K562 (cell line): ENCODE data around the gene TNFSF9. TPM values are rescaled to one million over a fixed set of nuclear protein-coding genes. Genes with fewer than 3 reads are reported as not detected.

Experiments
- ARID1B ChIP-seq: fragments of 450-650 bp; IDR thresholded peaks from 2 replicates; pipeline ENCODE4 v1.6.1; 2016; ENCODE audit warnings: antibody characterized with exemption, mild to moderate bottlenecking, inconsistent platforms
- CTBP1 ChIP-seq: fragments of 450-650 bp; IDR thresholded peaks from 2 replicates; pipeline ENCODE4 v1.6.1; 2016; ENCODE audit warnings: borderline replicate concordance
- CUX1 ChIP-seq: fragments of 200-800 bp; sonication (Bioruptor generic); IDR thresholded peaks from 2 replicates; pipeline ENCODE4 v1.6.1; 2016; ENCODE audit warnings: missing genetic modification characterization, missing compliant biosample characterization
- CXXC5 ChIP-seq: fragments of 250-450 bp; sonication (Bioruptor Pico); IDR thresholded peaks from 2 replicates; pipeline ENCODE4 v1.8.0; 2022; ENCODE audit warnings: inconsistent platforms, mild to moderate bottlenecking, moderate library complexity
- DACH1 ChIP-seq: fragments of 450-650 bp; IDR thresholded peaks from 2 replicates; pipeline ENCODE4 v1.6.1; 2018; ENCODE audit not compliant: partially characterized antibody
- EHMT2 ChIP-seq: fragments of 450-650 bp; IDR thresholded peaks from 2 replicates; pipeline ENCODE4 v1.6.1; 2018; ENCODE audit warnings: antibody characterized with exemption
- GTF2E2 ChIP-seq: fragments of 200-800 bp; sonication (Bioruptor generic); IDR thresholded peaks from 2 replicates; pipeline ENCODE4 v1.6.1; 2016; ENCODE audit warnings: missing genetic modification characterization, missing compliant biosample characterization
- KDM1A ChIP-seq, 2 experiments: fragments of 450-650 bp; IDR thresholded peaks; 2 replicates each; pipeline ENCODE4 v1.6.1; 2016; ENCODE audit warnings: mild to moderate bottlenecking in 2 of 2
- MAFG ChIP-seq: fragments of 450-650 bp; conservative IDR thresholded peaks from 2 replicates; pipeline ENCODE4 v1.6.1; 2016; ENCODE audit warnings: missing genetic modification characterization, missing compliant biosample characterization
- MTA2 ChIP-seq: fragments of 450-650 bp; IDR thresholded peaks from 2 replicates; pipeline ENCODE4 v1.6.1; 2016; ENCODE audit warnings: low read depth
- SMARCA4 ChIP-seq: fragments of 450-650 bp; IDR thresholded peaks from 2 replicates; pipeline ENCODE4 v1.6.1; 2016
- SP1 ChIP-seq: sonication (generic); formaldehyde crosslinking; IDR thresholded peaks from 2 replicates; pipeline ENCODE4 v1.8.1; 2022; ENCODE audit warnings: mild to moderate bottlenecking, missing genetic modification reagents
- TAL1 ChIP-seq: fragments of 450-650 bp; IDR thresholded peaks from 2 replicates; pipeline ENCODE4 v1.6.1; 2016; ENCODE audit warnings: mild to moderate bottlenecking
- TCF3 ChIP-seq: sonication (generic); formaldehyde crosslinking; IDR thresholded peaks from 2 replicates; pipeline ENCODE4 v1.4.0; 2020; ENCODE audit warnings: mild to moderate bottlenecking, missing genetic modification reagents
- TEAD4 ChIP-seq, 2 experiments: sonication (generic) in 1 of 2; formaldehyde crosslinking in 1 of 2; IDR thresholded peaks; 2 replicates each; pipeline versions ENCODE4 v1.6.1 to v1.8.0; 2012 to 2022; ENCODE audit warnings: borderline replicate concordance in 1 of 2, inconsistent platforms in 1 of 2, low read length in 1 of 2, mild to moderate bottlenecking in 1 of 2, missing genetic modification reagents in 1 of 2
- TRIM24 ChIP-seq, 2 experiments: fragments of 450-650 bp; IDR thresholded peaks; 2 replicates each; pipeline ENCODE4 v1.6.1; 2016
- ZNF668 ChIP-seq: fragments of 250-450 bp; sonication (Bioruptor Pico); IDR thresholded peaks from 2 replicates; pipeline ENCODE4 v1.8.0; 2022; ENCODE audit warnings: mild to moderate bottlenecking, inconsistent platforms
- polyA plus RNA-seq, 8 experiments: library from polyadenylated mRNA; depleted of rRNA in 4 of 8; stranded (reverse) in 5 of 8; unstranded in 3 of 8; fragments of >200 nt; fragmentation: Nextera tagmentation in 2 of 8; fragmentation: Illumina TruSeq in 1 of 8; extraction: Ambion mirVana in 2 of 8; extraction: Trizol in 1 of 8; gene quantifications; 2 replicates each; pipeline versions ENCODE4 v1.2.1 to v1.2.3, GENCODE V29; 2011 to 2014; ENCODE audit warnings: inconsistent platforms in 1 of 8, missing spikeins in 1 of 8
- total RNA-seq, 7 experiments: library from RNA; depleted of rRNA in 6 of 7; stranded (reverse); fragments of >200 nt in 6 of 7; fragmentation: Illumina TruSeq in 2 of 7; extraction: Trizol in 2 of 7; gene quantifications; 2 replicates each; pipeline versions ENCODE4 v1.2.1 to v1.2.3, GENCODE V29; 2011 to 2021; ENCODE audit warnings: low replicate concordance in 1 of 7
- TF ChIP-seq, protein P1 (sequence below): fragments of 450-650 bp; formaldehyde crosslinking; IDR thresholded peaks from 2 replicates; pipeline ENCODE4 v1.4.0; 2020; ENCODE audit warnings: mild to moderate bottlenecking, mixed read lengths
- TF ChIP-seq, protein P2 (sequence below), 2 experiments: fragments of 450-650 bp; conservative IDR thresholded peaks; 2 replicates each; pipeline ENCODE4 v1.6.1; 2017; ENCODE audit warnings: mild to moderate bottlenecking in 2 of 2, moderate library complexity in 2 of 2
- TF ChIP-seq, protein P3 (sequence below): fragments of 450-650 bp; IDR thresholded peaks from 2 replicates; pipeline ENCODE4 v1.6.1; 2016

The TNFSF9 gene
- total and polyA plus RNA-seq, 9 of the 15 experiments (the other 6 are each of a cell fraction or from before 2014, with no cell fraction given): 1.4 to 17.9 (median 6.5) TPM

DNA sequence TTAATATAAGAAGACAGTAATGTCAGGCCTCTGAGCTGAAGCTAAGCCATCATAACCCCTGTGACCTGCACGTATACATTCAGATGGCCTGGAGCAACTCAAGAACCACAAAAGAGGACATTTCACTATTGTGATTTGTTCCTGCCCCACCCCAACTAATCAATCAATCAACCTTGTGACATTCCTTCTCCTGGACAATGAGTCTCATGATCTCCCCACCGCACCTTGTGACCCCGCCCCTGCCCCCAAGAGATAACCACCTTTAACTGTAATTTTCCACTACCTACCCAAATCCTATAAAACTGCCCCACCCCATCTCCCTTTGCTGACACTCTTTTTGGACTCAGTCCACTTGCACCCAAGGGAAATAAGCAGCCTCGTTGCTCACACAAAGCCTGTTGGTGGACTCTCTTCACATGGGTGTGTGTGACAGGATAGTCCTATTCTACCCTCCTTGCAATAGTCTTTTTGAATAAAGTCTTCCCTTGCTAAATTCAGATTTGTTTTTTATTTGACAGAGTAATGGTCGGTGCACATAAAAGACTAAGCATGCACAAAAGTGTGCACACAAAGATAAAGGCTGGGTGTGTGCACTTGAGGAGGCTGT, 46.1 kb downstream of the TNFSF9 start (continued):
- TF ChIP-seq, protein P1, sequence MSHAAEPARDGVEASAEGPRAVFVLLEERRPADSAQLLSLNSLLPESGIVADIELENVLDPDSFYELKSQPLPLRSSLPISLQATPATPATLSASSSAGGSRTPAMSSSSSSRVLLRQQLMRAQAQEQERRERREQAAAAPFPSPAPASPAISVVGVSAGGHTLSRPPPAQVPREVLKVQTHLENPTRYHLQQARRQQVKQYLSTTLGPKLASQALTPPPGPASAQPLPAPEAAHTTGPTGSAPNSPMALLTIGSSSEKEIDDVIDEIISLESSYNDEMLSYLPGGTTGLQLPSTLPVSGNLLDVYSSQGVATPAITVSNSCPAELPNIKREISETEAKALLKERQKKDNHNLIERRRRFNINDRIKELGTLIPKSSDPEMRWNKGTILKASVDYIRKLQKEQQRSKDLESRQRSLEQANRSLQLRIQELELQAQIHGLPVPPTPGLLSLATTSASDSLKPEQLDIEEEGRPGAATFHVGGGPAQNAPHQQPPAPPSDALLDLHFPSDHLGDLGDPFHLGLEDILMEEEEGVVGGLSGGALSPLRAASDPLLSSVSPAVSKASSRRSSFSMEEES (CRISPR knock-in tag): no peak
- TF ChIP-seq DACH1 (peak; percentile 6), EHMT2 (0 out of 2 replicates have a peak, but pooled peaks have one; percentile 9), ZNF668 (CRISPR knock-in tag) (peak; percentile 63; the same call in 1 of the 2 replicates), CTBP1 (0 out of 2 replicates have a peak, but pooled peaks have one; percentile 8), TAL1 (peak; percentile 79), CUX1 (CRISPR knock-in tag) (0 out of 2 replicates have a peak, but pooled peaks have one; percentile 36), SMARCA4 (0 out of 2 replicates have a peak, but pooled peaks have one; percentile 30), TCF3 (CRISPR knock-in tag) (peak; percentile 82), KDM1A (IDR thresholded peaks at IDR 0.05) (peak; percentile 84 to 89), SP1 (0 out of 2 replicates have a peak, but pooled peaks have one; percentile 38), CXXC5 (peak; percentile 39; the same call in 1 of the 2 replicates), MTA2 (peak; percentile 62), GTF2E2 (peak; percentile 45; the same call in 1 of the 2 replicates), TEAD4 (IDR thresholded peaks at IDR 0.05; ENCODE audit: low read length) (peak; percentile 35; the same call in 1 of the 2 replicates), TEAD4 (CRISPR knock-in tag; IDR thresholded peaks at IDR 0.05; ENCODE audit: borderline replicate concordance) (no peak), MAFG (tag) (no peak), TRIM24 (IDR thresholded peaks at IDR 0.05) (peak; percentile 47 to 48; a peak in 2 of 4 replicates), ARID1B (peak; percentile 85)
- TF ChIP-seq, protein P2, sequence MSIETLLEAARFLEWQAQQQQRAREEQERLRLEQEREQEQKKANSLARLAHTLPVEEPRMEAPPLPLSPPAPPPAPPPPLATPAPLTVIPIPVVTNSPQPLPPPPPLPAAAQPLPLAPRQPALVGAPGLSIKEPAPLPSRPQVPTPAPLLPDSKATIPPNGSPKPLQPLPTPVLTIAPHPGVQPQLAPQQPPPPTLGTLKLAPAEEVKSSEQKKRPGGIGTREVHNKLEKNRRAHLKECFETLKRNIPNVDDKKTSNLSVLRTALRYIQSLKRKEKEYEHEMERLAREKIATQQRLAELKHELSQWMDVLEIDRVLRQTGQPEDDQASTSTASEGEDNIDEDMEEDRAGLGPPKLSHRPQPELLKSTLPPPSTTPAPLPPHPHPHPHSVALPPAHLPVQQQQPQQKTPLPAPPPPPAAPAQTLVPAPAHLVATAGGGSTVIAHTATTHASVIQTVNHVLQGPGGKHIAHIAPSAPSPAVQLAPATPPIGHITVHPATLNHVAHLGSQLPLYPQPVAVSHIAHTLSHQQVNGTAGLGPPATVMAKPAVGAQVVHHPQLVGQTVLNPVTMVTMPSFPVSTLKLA (conservative IDR thresholded peaks at IDR 0.05): 0 out of 4 replicates have a peak, but pooled peaks of 1 of the 2 experiments have one; percentile 16
- TF ChIP-seq, protein P3, sequence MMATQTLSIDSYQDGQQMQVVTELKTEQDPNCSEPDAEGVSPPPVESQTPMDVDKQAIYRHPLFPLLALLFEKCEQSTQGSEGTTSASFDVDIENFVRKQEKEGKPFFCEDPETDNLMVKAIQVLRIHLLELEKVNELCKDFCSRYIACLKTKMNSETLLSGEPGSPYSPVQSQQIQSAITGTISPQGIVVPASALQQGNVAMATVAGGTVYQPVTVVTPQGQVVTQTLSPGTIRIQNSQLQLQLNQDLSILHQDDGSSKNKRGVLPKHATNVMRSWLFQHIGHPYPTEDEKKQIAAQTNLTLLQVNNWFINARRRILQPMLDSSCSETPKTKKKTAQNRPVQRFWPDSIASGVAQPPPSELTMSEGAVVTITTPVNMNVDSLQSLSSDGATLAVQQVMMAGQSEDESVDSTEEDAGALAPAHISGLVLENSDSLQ: peak; percentile 92
